Stimulated activated CD4-positive, alpha-beta T cell treated with anti-CD3 and anti-CD28 coated beads, TNF-alpha, amount 100 ng/mL, for 4 hours (primary cell): ENCODE measurements around the gene SESN1.
"Not testable (repeated sequence)": the region's sequence is repeated elsewhere in the genome, so short reads cannot be mapped to it uniquely, and the experiment has no call there.

Experiments used
- DNase-seq, 3 experiments: peaks; one replicate each; pipeline ENCODE4 v3.0.0-alpha.2; 2020; ENCODE audit warnings: low read depth in 3 of 3

The SESN1 gene

DNA sequence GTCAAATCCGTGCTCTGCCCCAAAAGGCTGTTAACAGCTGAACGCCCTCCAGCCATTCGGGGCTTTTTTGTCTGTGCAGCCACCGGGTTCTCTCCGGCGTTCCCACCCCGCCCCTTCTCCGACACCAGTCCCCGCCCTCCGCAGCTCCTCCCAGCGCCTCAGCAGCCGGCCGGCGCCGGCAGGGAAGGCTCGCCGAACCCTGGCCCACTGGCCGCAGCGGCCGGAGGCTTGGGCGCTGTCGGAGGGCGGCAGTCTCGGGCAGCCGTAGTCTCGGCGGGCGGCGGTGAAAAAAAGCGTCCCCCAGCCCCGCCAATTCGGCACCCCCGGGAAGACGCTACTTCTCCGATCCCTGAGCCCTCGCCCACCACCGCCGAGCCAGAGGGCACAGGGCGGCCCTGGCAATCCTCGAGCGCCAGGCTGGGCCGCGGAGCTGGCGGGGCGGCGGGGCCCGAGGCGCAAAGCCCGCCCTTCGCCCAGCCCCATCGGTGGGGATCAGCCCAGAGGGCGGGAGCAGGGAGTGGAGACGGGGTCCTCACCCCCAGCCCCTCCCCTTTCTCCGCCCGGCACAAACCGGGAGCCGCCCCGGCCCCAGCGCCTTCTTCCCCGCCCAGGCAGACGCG lies at the start of gene SESN1:
Gene SESN1 (minus strand): TSS at position 431 of the 620 bp plus-strand sequence. CDS start 773 bp downstream, outside the sequence.
- DNase-seq = peak; percentile 59 to 68 (median 65)

DNA sequence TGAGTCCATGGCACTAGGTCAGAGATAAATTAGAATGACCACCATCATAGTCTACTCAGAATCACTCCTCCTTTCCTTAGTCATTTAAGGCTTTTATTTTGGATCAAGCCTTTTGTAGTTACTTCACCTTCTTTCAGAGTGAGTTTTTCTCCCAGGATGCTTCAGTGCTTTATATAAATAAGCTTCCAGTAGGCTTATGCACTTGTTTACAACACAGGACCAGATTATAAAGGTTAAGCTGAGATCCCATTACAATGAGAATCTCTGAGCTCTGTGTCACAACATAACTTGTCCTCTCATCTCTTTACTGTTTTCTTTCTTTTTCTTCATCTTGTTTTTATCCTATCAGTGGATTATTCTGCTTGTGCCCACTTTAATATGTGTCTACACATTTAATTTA lies 48.5 kb upstream of the SESN1 start:
- DNase-seq = no peak

DNA sequence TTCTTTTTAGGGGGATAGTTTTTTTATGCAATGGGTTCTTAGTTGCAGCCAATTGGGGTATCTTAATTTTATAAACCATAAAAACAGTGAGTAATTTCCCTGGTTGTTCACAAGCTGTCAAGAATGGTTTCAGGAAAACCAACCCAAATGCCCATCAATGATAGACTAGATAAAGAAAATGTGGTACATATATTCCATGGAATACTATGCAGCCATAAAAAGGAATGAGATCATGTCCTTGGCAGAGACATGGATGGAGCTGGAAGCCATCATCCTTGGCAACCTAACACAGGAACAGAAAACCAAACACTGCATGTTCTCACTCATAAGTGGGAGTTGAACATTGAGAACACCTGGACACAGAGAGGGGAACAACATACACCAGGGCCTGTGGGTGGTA lies 47.4 kb upstream of the SESN1 start:
- DNase-seq = not testable (repeated sequence)

DNA sequence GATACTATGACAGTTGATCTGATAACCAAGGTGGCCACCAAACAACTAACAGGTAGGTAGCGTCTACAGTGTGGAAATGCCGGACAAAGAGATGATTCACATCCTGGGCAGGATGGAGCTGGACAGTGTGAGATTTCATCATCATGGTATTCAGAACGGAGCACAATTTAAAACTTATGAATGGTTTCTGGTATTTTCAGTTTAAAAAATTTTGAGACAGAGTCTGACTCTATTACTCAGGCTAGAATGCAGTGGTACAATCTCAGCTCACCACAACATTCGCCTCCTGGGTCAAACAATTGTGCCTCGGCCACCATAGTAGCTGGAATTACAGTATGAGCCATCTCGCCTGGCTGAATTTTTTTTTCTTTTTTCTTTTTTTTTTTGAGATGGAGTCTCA lies 44.5 kb upstream of the SESN1 start:
- no peak for DNase-seq

DNA sequence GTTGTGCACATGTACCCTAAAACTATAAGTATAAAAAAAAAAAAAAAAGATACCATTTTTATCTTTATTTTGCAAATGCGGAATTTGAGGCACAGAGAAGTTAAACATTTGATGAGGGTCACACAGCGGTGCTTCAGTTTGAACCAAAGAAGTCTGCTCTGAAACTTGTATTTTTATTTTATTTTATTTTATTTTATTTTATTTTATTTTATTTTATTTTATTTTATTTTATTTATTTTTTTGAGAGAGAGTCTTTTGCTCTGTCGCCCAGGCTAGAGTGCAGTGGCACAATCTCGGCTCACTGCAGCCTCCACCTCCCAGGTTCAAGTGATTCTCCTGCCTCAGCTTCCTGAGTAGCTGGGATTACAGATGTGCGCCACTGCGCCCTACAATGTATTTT lies 41.9 kb upstream of the SESN1 start:
- not testable (repeated sequence) for DNase-seq

DNA sequence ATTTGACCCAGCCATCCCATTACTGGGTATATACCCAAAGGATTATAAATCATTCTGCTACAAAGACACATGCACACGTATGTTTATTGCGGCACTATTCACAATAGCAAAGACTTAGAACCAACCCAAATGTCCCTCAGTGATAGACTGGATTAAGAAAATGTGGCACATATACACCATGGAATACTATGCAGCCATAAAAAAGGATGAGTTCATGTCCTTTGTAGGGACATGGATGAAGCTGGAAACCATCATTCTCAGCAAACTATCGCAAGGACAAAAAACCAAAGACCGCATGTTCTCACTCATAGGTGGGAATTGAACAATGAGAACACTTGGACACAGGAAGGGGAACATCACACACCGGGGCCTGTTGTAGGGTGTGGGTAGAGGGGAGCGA lies 41.4 kb upstream of the SESN1 start:
- DNase-seq = not testable (repeated sequence)

DNA sequence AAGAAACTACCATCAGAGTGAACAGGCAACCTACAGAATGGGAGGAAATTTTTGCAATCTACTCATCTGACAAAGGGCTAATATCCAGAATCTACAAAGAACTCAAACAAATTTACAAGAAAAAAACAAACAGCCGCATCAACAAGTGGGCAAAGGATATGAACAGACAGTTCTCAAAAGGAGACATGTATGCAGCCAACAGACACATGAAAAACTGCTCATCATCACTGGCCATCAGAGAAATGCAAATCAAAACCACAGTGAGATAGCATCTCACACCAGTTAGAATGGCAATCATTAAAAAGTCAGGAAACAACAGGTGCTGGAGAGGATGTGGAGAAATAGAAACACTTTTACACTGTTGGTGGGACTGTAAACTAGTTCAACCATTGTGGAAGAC lies 41.0 kb upstream of the SESN1 start:
- DNase-seq = not testable (repeated sequence)

DNA sequence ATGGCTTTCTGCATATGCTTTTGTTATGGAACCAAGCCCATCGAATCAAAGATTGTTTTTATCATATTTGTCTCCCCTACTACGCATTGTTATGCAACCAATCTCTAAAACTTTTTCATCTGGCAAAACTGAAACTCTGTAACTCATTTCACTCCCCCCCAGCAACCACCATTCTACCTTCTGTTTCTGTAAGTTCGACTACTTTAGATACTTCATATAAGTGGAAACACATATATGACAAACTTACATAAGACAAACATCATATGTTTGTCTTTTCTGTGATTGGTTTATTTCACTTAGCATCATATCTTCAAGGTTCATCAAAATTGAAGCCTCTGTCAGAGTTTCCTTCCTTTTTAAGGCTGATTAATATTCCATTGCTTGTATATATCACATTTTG lies 35.4 kb upstream of the SESN1 start:
- DNase-seq = no peak

DNA sequence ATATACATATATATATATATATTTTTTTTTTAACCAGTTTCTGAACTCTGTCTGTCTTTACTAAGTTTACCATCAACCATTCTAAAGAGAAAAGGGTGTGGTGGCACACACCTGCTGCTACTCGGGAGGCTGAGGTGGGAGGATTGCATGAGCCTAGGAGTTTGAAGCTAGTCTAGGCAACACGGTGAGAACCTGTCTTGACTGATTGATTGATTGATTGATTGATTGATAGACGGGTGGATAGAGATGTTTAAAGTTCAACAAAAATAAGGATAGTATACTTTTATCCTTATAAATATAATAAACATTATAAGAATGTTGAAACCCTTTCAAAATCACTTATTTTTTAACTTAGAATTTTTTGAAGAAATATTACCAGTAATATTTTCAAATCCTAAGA lies 30.9 kb upstream of the SESN1 start:
- DNase-seq = no peak

DNA sequence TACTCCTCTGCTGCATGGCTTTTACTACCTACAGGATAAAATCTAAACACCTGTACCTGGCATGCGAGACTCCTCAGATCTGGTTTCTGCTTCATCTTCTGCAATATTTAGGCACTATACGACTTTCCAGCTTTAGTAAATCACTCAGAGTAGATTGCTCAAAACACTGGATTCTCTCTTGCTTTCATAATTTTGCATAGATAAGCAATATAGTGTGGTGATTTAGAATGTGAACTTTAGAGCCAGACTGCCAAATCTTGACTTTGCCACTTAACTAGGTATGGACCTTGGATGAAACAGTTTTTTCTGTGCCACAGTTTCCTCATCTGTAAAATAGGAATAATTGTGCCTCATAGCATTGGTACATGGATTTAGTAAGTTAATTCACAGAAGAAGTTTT lies 29.6 kb upstream of the SESN1 start:
- no peak for DNase-seq

DNA sequence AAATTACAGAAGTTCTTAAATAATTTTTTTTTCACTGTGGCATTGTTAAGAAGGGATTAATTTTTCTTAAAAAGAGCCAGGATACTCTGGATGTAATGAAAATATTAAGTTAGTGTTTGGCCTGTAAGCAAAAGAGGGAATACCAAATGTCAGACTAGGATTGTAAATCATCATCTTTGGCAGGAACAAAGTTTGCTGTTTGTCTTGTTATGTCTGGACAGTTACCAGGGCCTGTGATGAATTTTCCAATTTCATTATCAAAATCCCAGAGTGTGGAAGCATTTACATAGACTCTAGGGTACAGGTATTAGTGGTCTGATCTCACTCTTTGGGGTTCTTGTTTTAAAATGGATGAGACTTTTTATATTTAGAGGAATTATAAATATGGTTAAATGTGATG lies 26.8 kb upstream of the SESN1 start:
- no peak for DNase-seq

DNA sequence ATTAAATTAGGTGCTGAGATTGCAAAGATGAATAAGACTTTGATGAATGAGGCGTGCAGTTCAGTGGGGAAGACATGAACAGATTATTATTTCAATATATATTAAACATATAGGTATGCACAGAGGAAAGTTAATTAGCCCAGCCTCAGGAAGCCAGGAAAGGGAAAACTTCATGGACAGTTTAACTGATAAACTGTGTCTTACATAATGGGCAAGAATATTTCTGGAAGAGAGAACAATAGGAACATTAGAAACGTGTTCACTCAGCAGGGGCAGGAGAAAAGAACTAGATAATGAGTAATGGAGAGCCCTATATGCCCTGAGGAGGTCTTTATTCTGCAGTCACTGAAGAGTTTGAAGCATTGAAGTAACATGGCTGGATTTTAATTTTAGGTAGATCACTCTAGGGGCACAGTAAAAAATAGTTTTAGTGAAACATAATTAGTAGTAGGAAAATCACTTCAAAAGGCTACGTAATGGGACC lies 24.3 kb upstream of the SESN1 start:
- DNase-seq = no peak

DNA sequence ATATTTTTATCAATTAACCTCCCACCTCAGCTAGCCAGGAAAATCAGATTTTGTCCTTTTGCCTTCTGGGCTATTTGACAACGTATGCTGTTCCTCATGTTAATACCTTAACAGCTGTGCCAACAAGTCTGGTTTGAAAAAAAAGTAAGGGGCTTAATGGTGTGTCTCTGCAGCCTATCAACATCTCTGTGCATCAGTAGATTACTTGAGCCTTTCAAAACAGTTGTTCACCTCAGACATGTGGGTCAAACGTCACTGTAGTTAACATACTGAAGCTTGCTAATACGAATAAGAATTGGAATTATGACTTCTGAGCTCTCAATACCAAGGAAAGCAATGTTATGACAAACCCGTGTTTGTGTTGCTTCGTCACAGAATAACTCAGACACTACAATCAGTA lies 23.7 kb upstream of the SESN1 start:
- DNase-seq = no peak

DNA sequence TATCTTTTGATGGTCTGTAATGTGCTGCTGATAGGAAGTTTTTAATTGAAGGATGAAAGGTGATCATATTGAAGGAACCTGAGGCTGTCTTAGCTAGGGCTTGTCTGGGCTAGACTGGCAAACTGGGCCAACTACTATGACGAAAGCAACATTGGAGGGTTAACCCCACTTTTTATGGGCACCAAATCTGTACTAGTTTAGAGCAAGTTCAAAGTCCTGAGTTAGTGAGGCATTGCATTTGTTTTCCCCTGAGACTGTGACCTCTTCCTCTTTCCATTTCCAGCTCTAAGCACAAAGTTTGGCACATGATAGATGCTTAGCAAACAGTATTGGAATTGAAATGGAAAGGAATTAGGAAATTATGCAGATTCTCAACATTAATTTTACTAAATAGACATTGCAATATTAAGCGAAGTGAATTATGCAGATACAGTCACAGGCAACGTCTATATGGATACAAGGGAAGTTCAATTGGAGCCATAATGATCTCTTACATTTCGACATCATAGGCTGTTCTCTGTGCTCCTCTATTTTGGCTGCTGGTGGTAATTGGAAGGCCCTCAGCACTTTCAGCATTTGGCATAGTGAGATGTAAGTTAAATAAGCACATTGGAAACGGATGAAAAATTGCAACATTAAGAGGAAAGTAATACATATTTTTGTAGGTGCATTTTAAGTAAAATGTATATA lies 22.8 kb upstream of the SESN1 start:
- no peak for DNase-seq

DNA sequence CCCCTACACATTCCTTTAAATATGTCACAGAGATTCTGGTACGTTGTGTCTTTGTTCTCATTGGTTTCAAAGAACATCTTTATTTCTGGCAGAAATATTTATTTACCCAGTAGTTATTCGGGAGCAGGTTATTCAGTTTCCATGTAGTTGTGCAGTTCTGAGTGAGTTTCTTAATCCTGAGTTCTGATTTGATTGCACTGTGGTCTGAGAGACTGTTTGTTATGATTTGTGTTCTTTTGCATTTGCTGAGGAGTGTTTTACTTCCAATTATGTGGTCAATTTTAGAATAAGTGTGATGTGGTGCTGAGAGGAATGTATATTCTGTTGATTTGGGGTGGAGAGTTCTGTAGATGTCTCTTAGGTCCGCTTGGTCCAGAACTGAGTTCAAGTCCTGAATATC lies 18.0 kb upstream of the SESN1 start:
- not testable (repeated sequence) for DNase-seq

DNA sequence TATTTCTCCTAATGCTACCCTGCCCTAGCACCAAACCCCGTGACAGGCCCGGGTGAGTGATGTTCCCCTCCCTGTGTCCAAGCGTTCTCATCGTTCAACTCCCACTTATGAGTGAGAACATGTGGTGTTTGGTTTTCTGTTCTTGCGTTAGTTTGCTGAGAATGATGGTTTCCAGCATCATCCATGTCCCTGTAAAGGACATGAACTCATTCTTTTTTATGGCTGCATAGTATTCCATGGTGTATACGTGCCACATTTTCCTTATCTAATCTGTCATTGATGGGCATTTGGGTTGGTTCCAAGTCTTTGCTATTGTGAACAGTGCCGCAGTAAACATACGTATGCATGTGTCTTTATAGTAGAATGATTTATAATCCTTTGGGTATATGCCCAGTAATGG lies 15.0 kb upstream of the SESN1 start:
- DNase-seq = not testable (repeated sequence)

DNA sequence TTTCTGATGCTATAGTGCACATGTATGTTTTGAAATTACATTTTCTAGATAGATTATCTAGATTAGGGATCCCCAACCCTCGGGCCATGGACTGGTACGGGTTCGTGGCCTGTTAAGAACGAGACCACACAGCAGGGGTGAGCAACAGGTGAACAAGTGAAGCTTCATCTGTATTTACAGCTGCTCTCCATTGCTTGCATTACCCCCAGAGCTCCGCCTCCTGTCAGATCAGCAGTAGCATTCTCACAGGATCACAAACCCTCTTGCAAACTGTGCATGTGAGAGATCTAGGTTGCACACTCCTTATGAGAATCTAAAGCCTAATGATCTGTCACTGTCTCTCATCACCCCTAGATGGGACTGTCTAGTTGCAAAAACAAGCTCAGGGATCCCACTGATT lies 11.0 kb upstream of the SESN1 start:
- no peak for DNase-seq

DNA sequence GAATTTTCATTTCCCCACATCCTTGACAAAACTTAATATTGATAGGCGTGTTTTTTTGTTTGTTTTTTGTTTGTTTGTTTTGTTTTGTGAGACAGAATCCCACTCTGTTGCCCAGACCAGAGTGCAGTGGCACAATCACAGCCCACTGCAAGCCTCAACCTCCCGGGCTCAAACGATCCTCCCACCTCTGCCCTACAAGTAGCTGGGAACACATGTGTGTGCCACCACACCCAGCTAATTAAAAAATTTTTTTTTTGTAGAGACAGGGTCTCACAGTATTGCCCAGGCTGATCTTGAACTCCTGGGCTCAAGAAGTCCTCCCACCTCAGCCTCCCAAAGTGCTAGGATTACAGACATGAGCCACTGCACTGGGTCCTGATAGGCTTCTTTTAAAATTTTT lies 9.9 kb upstream of the SESN1 start:
- DNase-seq = no peak

DNA sequence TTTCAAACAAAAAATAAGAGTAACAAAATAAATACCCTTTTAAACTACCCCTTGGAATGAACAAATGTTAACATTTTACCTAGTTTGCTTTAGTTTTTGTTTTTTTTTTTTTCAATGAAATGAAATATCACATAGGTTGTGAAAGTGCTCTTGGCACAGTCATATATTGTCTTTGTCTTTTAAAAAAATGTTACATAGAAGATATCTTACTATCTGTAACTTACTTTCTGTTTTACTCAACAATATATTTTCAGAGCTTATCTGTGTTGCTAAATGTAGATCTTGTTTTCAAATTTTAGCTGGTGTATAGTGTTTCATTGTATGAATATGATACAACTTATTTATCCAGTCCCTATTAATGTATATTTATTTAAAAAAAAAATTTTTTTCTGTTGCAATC lies 9.3 kb upstream of the SESN1 start:
- DNase-seq = no peak

DNA sequence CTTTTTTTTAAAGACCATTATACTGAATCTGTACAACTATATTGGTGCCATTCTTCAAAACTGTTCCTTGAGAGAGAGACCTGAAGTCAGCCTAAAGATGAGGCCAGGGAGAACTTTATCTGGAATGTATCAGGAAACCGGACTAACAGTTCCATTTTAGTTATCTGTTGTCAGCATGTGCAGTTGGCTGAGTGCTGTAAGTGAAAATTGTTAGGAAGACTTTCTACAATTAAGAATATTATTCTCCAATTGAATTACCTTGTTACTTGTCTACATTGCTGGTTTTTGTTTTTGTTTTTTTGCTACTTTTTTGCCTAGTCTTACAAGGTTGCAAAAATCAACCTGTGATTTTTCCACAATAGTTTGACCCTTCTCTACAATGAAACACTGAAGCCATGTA lies 8.1 kb upstream of the SESN1 start:
- DNase-seq = no peak

DNA sequence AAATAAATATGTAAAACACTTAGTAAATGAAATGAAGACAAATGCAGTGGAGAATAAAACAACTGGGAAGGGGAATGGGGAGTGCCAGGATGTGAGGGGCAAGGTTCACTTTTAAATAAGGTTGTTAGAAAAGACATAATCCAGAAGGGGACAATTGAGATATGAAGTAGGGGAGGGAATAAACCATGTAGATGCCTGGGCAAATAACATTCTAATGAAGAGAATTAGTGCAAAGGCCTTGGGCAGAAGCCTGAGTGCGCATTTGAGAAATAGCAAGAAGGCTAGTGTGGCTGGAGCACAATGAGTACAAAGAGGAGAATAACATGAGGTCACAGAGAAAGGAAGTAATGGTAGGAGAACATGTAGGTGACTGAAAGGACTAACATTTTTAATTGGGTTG lies 3.0 kb upstream of the SESN1 start:
- no peak for DNase-seq

DNA sequence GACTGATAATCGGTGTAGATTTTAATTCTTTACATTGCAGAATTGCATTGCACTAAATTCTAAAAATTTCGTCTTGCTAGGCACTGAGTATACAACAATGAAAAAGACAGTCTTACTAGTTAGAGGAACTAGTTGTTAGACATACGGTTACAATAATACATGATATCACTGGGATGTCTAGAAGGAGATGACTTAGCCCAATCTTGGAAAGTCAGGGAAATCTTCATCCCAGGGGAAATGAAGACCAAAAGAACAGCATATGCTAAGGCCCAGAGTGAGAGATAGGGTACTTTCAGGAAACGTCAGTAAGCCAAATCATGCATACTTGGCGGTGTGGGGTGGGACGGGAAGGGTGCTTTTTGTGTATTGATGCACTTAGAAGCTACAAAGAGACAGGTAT lies 1.6 kb upstream of the SESN1 start:
- DNase-seq = no peak

DNA sequence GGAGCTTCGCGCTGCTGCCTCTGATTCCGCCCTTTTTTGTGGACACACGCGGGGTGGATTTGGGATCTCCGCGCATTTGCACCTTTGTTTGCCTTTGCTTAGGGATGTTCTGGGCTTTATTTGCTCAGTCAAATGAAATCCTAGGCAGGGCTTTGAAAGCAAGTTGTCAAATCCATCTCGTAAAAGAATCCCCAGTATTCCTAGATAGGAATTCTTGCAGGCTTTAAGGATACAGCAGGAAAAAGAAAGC lies 1.1 kb upstream of the SESN1 start:
- no peak for DNase-seq
